Gastrocnemius medialis (tissue), 4 donors: ENCODE data around the gene SEPTIN11. TPM values are rescaled to one million over a fixed set of nuclear protein-coding genes. Genes with fewer than 3 reads are reported as not detected.

Experiments
- ATAC-seq, 2 donors: fragments of 150-250 bp; one replicate each; pipeline ENCODE4 v1.9.1; 2016
- DNase-seq, 2 donors: peaks; one replicate each; pipeline ENCODE4 v3.0.0-alpha.2; 2019
- H3K27ac ChIP-seq, 4 donors: fragments of 200-600 bp; sonication (generic); 1 replicate in 1 of 4; 2 replicates in 3 of 4; pipeline ENCODE4 v1.5.1; 2016 to 2018; ENCODE audit warnings: mild to moderate bottlenecking in 2 of 4, moderate library complexity in 1 of 4
- H3K27me3 ChIP-seq, 3 donors: fragments of 200-600 bp; sonication (generic) in 2 of 3; 1 replicate in 1 of 3; 2 replicates in 2 of 3; pipeline versions ENCODE4 v1.5.1 to v1.6.0; 2016 to 2019; ENCODE audit warnings: mild to moderate bottlenecking in 1 of 3, moderate library complexity in 1 of 3
- H3K36me3 ChIP-seq, 2 donors: fragments of 200-600 bp; sonication (generic) in 1 of 2; one replicate each; pipeline ENCODE4 v1.5.1; 2017 to 2018
- H3K4me1 ChIP-seq, 2 donors: fragments of 200-600 bp; sonication (generic) in 1 of 2; one replicate each; pipeline ENCODE4 v1.5.1; 2016 to 2017; ENCODE audit warnings: mild to moderate bottlenecking in 2 of 2
- H3K4me3 ChIP-seq, 4 donors: fragments of 200-600 bp; sonication (generic) in 3 of 4; 1 replicate in 1 of 4; 2 replicates in 3 of 4; pipeline ENCODE4 v1.5.1; 2016 to 2019; ENCODE audit warnings: mild to moderate bottlenecking in 2 of 4
- H3K9me3 ChIP-seq, 3 donors: fragments of 200-600 bp; sonication (generic) in 2 of 3; 1 replicate in 1 of 3; 2 replicates in 2 of 3; pipeline ENCODE4 v1.5.1; 2016 to 2019
- POLR2A ChIP-seq, 2 donors: fragments of 450-650 bp; IDR thresholded peaks; one replicate each; pipeline ENCODE4 v1.6.1; 2017; ENCODE audit warnings: antibody characterized with exemption in 2 of 2, mild to moderate bottlenecking in 2 of 2, moderate library complexity in 2 of 2
- in situ Hi-C, 4 donors: fragments of 200-750 bp; cut with MboI; loops; one replicate each; pipeline versions ENCODE4 v1.15.0 to v1.8.0; 2017; ENCODE audit warnings: low sequenced_read_pairs in 4 of 4
- intact Hi-C: fragments of 100-400 bp; cut with DNase I; formaldehyde crosslinking; loops from one replicate; pipeline ENCODE4 v1.15.1; 2023; ENCODE audit warnings: low total_unique reads
- total RNA-seq, 4 donors: library from RNA; depleted of rRNA; stranded (reverse); fragments of >200 nt; gene quantifications; one replicate each; pipeline versions ENCODE4 v1.1.0 to v1.2.3, GENCODE V29; 2016
- TF ChIP-seq, protein P1 (sequence below), 5 experiments: fragments of 450-650 bp in 3 of 5; fragments of 200-600 bp in 2 of 5; sonication (generic) in 2 of 5; IDR thresholded peaks in 4 of 5; conservative IDR thresholded peaks in 1 of 5; 1 replicate in 4 of 5; 2 replicates in 1 of 5; pipeline ENCODE4 v1.5.1; 2016 to 2019; ENCODE audit warnings: antibody characterized with exemption in 5 of 5, mild to moderate bottlenecking in 3 of 5, moderate library complexity in 3 of 5

Gene SEPTIN11
- total RNA-seq, 4 donors from 2014 or later: 11.3 to 104 (median 47.9) TPM

DNA sequence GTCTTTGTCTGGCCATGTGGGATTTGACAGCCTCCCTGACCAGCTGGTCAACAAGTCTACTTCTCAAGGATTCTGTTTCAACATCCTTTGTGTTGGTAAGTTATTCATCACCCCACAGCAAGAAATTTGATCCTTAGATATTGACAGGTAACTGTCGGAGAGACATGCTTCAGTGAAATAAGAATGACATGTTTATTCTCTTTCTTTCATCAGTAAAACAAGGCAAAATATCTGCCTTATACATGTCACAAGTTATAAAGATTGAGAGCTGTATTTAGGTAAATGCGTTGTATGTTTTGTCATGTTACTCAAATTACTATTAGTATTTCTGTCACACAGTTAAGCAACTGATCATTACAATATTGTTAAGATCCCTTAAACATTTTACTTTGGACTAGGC lies 46.9 kb downstream of the SEPTIN11 start:
- DNase-seq: no peak
- intact Hi-C loops (no loop called here), in situ Hi-C loops (no loop called here)
- ATAC-seq: no peak
- Histone ChIP-seq H3K27me3 (no peaks in the 10 kb centered on the region), H3K9me3 (no peaks in the 10 kb centered on the region), H3K4me1 (peaks cover 13 to 26% of the 10 kb centered on the region in 2 donors), H3K27ac (no peak overlapping the region), H3K36me3 (peaks cover 0 to 3% of the 10 kb centered on the region in 2 donors), H3K4me3 (no peak overlapping the region)
- TF ChIP-seq, protein P1, sequence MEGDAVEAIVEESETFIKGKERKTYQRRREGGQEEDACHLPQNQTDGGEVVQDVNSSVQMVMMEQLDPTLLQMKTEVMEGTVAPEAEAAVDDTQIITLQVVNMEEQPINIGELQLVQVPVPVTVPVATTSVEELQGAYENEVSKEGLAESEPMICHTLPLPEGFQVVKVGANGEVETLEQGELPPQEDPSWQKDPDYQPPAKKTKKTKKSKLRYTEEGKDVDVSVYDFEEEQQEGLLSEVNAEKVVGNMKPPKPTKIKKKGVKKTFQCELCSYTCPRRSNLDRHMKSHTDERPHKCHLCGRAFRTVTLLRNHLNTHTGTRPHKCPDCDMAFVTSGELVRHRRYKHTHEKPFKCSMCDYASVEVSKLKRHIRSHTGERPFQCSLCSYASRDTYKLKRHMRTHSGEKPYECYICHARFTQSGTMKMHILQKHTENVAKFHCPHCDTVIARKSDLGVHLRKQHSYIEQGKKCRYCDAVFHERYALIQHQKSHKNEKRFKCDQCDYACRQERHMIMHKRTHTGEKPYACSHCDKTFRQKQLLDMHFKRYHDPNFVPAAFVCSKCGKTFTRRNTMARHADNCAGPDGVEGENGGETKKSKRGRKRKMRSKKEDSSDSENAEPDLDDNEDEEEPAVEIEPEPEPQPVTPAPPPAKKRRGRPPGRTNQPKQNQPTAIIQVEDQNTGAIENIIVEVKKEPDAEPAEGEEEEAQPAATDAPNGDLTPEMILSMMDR (IDR thresholded peaks at IDR 0.05 in 4 of 5, conservative IDR thresholded peaks at IDR 0.05 in 1 of 5): no peak
- TF ChIP-seq POLR2A (IDR thresholded peaks at IDR 0.05): no peak

DNA sequence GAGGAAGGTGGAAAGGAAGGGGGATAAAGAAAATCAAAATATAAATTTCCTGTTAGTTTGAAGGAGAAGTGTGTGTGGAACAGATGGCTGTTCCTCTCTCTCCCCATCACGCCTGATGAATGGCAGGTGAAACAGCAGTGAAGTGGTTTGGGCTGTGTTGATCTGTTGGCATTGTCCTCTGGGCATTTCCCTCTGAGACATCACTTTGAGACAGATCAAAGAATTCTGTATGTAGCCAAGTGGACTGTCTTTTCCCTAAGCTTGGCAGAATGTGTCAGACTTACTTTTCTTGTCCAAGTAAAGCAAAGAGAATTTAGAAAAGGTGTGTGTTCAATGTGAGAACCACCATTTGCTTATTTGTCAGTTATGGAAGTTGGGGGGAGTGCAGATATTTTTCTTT lies 47.5 kb downstream of the SEPTIN11 start:
- peaks cover 0 to 3% of the 10 kb centered on the region in 2 donors for H3K36me3 ChIP-seq
- TF ChIP-seq POLR2A (IDR thresholded peaks at IDR 0.05): no peak
- TF ChIP-seq, protein P1 (IDR thresholded peaks at IDR 0.05 in 4 of 5, conservative IDR thresholded peaks at IDR 0.05 in 1 of 5): no peak
- no peak overlapping the region for H3K4me3 ChIP-seq
- in situ Hi-C loops (no loop called here), intact Hi-C loops (no loop called here)
- H3K27me3 ChIP-seq: no peaks in the 10 kb centered on the region
- peaks cover 19 to 30% of the 10 kb centered on the region in 2 donors for H3K4me1 ChIP-seq
- ATAC-seq (no peak), DNase-seq (no peak)
- no peaks in the 10 kb centered on the region for H3K9me3 ChIP-seq
- H3K27ac ChIP-seq: no peak overlapping the region

- Histone ChIP-seq H3K36me3 (peaks cover 0 to 3% of the 10 kb centered on the region in 2 donors), H3K4me1 (peaks cover 24 to 30% of the 10 kb centered on the region in 2 donors), H3K27me3 (no peaks in the 10 kb centered on the region), H3K4me3 (no peak overlapping the region), H3K9me3 (no peaks in the 10 kb centered on the region), H3K27ac (no peak overlapping the region)
- DNase-seq (no peak), ATAC-seq (no peak)
- intact Hi-C loops (no loop called here), in situ Hi-C loops (no loop called here)
- TF ChIP-seq, protein P1 (IDR thresholded peaks at IDR 0.05 in 4 of 5, conservative IDR thresholded peaks at IDR 0.05 in 1 of 5): no peak
- TF ChIP-seq POLR2A (IDR thresholded peaks at IDR 0.05): no peak
These were observed 48.0 kb downstream of the SEPTIN11 start for GRCh38 chr4:76997532-76997931.

DNA sequence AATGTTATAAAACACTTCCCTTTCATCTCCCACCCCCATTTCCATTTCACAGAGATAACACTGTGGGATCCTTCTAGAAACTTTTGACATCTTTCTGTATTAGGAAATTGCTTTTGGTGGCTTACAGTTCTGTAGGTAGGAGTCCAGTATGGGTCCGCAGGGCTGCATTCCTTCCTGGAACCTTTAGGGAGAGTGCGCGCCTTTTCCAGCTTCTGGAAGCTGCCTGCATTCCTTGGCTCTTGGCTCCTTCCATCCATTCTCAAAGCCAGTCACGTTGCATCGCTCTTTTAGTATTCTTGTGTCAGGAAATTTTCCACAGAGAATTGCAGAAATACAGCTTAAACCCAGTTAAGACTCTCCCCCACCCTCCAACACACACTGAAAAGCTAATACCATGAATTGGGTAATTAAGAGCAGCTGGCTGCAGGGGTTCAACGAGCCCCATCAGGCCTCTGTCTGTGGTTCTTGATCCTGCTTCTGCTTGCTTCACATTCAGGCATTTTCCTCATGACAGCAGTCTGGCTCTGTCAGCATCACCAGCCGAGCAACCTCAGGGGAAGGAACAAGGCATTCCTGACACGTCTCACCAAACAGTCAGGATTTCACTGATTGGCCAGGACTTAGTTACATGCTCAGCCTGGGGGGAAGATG lies 48.8 kb downstream of the SEPTIN11 start:
- Histone ChIP-seq H3K4me3 (no peak overlapping the region), H3K27me3 (no peaks in the 10 kb centered on the region), H3K36me3 (peaks cover 0 to 3% of the 10 kb centered on the region in 2 donors), H3K27ac (no peak overlapping the region), H3K4me1 (peaks cover 28 to 30% of the 10 kb centered on the region in 2 donors), H3K9me3 (no peaks in the 10 kb centered on the region)
- intact Hi-C loops: no loop called here
- DNase-seq (no peak), ATAC-seq (no peak)
- in situ Hi-C loops: no loop called here
- TF ChIP-seq POLR2A (IDR thresholded peaks at IDR 0.05): no peak
- TF ChIP-seq, protein P1 (IDR thresholded peaks at IDR 0.05 in 4 of 5, conservative IDR thresholded peaks at IDR 0.05 in 1 of 5): no peak

Other genes with a start within 250 kb of the SEPTIN11 start
- under 1 TPM in 1 of 4 donors, not detected in 3; 0.12 TPM for gene SOWAHB, start 51.6 kb upstream of the SEPTIN11 start, total RNA-seq
- 100 to 1,000 TPM in 3 of 4 donors, 10 to 100 TPM in 1; 82.8 to 138 (median 129) TPM for gene CCNI, start 126.2 kb downstream of the SEPTIN11 start, total RNA-seq
- 10 to 100 TPM in 2 of 4 donors, 1 to 10 TPM in 2; 7.7 to 12.6 (median 9.7) TPM for gene CCNG2, start 207.5 kb downstream of the SEPTIN11 start, total RNA-seq